Kidney epithelial cell (primary cell): Measurements from ENCODE around the gene ABLIM2. TPM values are rescaled to one million over a fixed set of nuclear protein-coding genes. Genes with fewer than 3 reads are reported as not detected.

Experiments used
- DNase-seq: peaks from one replicate; pipeline ENCODE4 v3.0.0-alpha.2; 2010; ENCODE audit warnings: low read depth
- H3K27me3 ChIP-seq: 2 replicates; pipeline ENCODE4 v1.6.0; 2011; ENCODE audit warnings: low read length; ENCODE audit not compliant: control insufficient read depth, insufficient read depth
- H3K36me3 ChIP-seq: 2 replicates; pipeline ENCODE4 v1.5.1; 2011; ENCODE audit warnings: low read length; ENCODE audit not compliant: control insufficient read depth, insufficient read depth
- H3K4me3 ChIP-seq: 2 replicates; pipeline ENCODE4 v1.5.1; 2011; ENCODE audit warnings: low read depth, mild to moderate bottlenecking, control low read depth, low read length
- CTCF ChIP-seq: IDR thresholded peaks from 2 replicates; pipeline ENCODE4 v1.5.1; 2011; ENCODE audit warnings: mild to moderate bottlenecking, moderate library complexity, low read length, control low read depth, inconsistent platforms; ENCODE audit not compliant: insufficient read depth, poor library complexity, severe bottlenecking
- total RNA-seq: library from RNA; depleted of rRNA; stranded (reverse); fragments of >200 nt; gene quantifications from 2 replicates; pipeline ENCODE4 v1.2.3, GENCODE V29; 2015

Gene ABLIM2
- total RNA-seq, 1 donor from 2014 or later: 1.3 TPM

GRCh38 chr4:8067945-8068896 is 90.4 kb downstream of the ABLIM2 start:
- H3K4me3 ChIP-seq: no peak overlapping the region
- H3K27me3 ChIP-seq: peaks cover 34% of the 10 kb centered on the region
- no peaks in the 10 kb centered on the region for H3K36me3 ChIP-seq
- no peak for TF ChIP-seq CTCF
- no peak for DNase-seq

- no peak for TF ChIP-seq CTCF
- Histone ChIP-seq H3K36me3 (no peaks in the 10 kb centered on the region), H3K27me3 (peaks cover 26% of the 10 kb centered on the region), H3K4me3 (no peak overlapping the region)
- no peak for DNase-seq
These were observed 91.2 kb downstream of the ABLIM2 start for GRCh38 chr4:8067274-8067936.

- H3K4me3 ChIP-seq: no peak overlapping the region
- H3K27me3 ChIP-seq: peaks cover 17% of the 10 kb centered on the region
- H3K36me3 ChIP-seq: no peaks in the 10 kb centered on the region
- no peak for DNase-seq
- TF ChIP-seq CTCF: no peak
These were observed 92.2 kb downstream of the ABLIM2 start for GRCh38 chr4:8066336-8066931.

GRCh38 chr4:8063974-8064563 is 94.5 kb downstream of the ABLIM2 start:
- Histone ChIP-seq H3K4me3 (no peak overlapping the region), H3K36me3 (no peaks in the 10 kb centered on the region), H3K27me3 (no peaks in the 10 kb centered on the region)
- no peak for DNase-seq
- no peak for TF ChIP-seq CTCF

GRCh38 chr4:8061573-8061972 is 97.0 kb downstream of the ABLIM2 start:
- DNase-seq: no peak
- no peaks in the 10 kb centered on the region for H3K27me3 ChIP-seq
- no peak overlapping the region for H3K4me3 ChIP-seq
- TF ChIP-seq CTCF: no peak
- H3K36me3 ChIP-seq: no peaks in the 10 kb centered on the region
